HG03469 (cell line): ENCODE data around the gene C11orf98.
"Not testable (repeated sequence)": the region's sequence is repeated elsewhere in the genome, so short reads cannot be mapped to it uniquely, and the experiment has no call there.

Experiments used
- ATAC-seq: cut with Tn5 transposase; IDR thresholded peaks from one replicate; pipeline ENCODE4 v1.9.1; 2021; ENCODE audit warnings: mild to moderate bottlenecking, moderate library complexity, moderate number of reproducible peaks; ENCODE audit not compliant: unreplicated experiment

Gene C11orf98

GRCh38 chr11:62654297-62654696 is 10.7 kb downstream of the C11orf98 start:
- ATAC-seq: no peak

- ATAC-seq: no peak
These were observed 12.6 kb downstream of the C11orf98 start for GRCh38 chr11:62652161-62653006.

DNA sequence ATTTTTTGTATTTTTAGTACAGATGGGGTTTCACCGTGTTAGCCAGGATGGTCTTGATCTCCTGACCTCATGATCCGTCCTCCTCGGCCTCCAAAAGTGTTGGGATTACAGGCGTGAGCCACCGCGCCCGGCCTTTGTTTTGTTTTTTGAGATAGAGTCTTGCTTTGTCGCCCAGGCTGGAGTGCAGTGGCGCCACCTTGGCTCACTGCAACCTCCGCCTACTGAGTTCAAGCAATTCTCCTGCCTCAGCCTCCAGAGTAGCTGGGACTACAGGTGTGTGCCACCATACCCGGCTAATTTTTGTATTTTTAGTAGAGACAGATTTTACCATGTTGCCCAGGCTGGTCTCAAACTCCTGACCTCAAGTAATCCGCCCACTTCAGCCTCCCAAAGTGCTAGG is 14.7 kb downstream of the C11orf98 start:
- ATAC-seq: not testable (repeated sequence)

- ATAC-seq: no peak
These were observed 15.5 kb downstream of the C11orf98 start for GRCh38 chr11:62649486-62649885.

DNA sequence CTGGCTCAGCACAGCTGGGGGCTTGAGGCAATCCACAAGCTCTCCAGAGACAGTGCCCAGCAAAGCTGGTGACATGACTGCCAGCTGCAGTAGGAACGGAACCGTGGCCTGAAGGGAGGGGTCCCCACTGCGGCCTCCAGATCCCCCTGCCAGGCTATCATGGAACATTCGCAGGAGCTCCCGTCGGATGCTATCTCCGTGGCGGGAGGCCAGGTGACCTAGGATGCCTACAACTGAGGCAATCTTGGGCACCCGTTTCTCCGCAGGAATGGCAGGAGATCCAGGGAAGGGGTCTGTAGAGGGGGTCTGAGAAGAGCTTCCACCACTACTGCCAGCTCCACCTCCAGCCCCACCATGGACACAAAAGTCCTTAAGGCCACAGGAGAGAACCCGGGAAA is 16.0 kb downstream of the C11orf98 start:
- no peak for ATAC-seq

- no peak for ATAC-seq
These were observed 16.6 kb downstream of the C11orf98 start for GRCh38 chr11:62648185-62648966.

- ATAC-seq: no peak
These were observed 17.4 kb downstream of the C11orf98 start for GRCh38 chr11:62647609-62648005.

DNA sequence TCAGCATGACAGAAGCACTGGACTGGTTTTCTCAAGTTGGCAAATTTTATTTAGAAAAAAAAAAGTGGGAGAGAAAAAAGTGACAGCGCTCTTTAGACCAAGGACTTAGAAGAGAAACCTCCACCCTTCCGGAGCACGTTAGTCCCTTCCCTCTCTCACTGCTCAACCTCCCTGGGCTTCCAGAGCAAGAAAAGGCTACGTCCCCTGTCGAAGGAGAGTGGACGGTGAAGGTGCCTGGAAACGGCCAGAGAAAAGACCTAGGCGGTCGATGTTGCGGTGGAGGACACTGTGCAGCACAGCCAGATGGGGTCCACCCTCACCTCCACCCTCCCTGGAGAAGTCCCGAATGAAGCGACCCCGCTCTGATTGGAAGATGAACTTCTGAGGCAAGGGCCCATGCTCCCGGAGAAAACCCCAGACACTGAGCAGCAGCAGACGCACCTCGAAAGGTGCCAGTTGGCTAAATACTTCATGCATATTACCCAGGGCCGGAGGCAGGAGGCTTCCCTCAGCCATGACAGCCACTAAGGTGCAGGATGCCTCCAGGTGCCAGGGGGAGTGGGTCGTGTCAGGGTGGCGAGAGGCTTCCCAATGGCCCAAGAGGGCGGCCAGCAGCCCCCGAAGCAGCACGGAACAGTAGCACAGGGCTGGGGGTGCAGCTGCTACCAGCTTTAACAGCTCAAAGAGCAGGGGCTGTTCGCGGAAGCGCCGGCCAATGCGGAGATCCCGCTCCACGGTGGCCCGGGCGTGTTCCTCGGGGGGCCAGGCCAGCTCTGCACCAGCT is 18.0 kb downstream of the C11orf98 start:
- no peak for ATAC-seq

- ATAC-seq: peak; percentile 68
These were observed 18.8 kb downstream of the C11orf98 start, which contains the start of gene GANAB for GRCh38 chr11:62645946-62646824. Gene GANAB (minus strand): TSS chr11:62646613. CDS start chr11:62646599, 14 bp downstream.

DNA sequence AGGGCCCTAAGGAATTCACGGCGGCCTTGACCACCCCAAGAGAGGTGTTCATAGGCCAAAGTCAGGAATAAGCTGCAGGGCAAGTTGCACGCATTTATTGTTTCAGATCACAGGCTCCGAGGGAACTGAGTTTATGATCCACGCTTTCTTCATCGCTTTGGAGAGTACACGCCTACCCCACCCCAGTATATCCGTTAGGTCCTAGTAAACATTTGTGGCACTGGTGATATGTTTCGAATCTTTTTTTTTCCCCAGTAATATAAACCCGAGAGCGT is 19.4 kb downstream of the C11orf98 start:
- ATAC-seq: no peak

GRCh38 chr11:62644220-62644619 is 20.8 kb downstream of the C11orf98 start:
- no peak for ATAC-seq

GRCh38 chr11:62632492-62632891 is 32.5 kb downstream of the C11orf98 start:
- no peak for ATAC-seq

DNA sequence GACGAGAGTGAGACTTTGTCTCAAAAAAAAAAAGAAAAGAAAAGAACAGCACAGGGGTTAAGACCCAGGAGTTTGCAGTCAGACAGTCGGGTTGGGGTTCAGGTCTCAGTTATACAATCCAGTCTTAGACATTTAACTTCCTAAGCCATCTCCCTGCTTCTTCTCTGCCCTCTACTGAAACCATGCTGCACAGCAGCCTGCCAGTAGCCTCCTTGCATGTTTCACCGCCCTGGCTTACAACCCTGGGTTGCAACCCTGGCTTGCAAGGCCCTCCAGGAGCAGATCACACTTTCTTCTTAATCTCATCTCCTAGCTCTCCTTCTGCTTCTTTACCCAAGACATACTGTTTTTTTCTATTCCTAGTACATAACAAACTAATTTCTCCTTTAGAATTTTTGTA is 37.3 kb downstream of the C11orf98 start:
- ATAC-seq: no peak

DNA sequence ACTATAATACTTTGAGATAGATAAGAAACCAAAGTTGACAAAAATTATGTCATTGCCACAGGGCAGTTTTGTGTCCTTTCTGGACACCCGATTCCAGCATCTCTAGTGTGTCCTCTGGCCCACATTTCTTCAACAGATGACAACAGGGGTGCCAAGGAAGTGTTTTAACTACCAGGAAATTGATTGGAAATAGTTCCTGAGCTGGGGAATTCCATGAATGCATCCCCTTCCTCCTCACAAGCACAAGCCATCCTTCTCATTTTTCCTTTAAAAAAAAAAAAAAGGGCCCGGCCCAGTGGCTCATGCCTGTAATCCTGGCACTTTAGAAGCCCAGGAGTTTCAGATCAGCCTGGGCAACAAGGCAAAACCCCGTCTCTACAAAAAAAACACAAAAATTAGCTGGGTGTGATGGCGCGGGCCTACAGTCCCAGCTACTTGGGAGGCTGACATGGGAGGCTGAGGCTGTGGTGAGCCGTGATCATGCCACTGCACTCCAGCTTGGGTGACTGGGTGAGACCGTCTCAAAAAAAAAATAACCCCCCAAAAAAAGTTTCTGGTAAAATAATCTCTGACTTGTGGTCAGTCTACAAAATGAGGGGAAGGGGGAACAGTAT is 42.4 kb downstream of the C11orf98 start:
- ATAC-seq: no peak

DNA sequence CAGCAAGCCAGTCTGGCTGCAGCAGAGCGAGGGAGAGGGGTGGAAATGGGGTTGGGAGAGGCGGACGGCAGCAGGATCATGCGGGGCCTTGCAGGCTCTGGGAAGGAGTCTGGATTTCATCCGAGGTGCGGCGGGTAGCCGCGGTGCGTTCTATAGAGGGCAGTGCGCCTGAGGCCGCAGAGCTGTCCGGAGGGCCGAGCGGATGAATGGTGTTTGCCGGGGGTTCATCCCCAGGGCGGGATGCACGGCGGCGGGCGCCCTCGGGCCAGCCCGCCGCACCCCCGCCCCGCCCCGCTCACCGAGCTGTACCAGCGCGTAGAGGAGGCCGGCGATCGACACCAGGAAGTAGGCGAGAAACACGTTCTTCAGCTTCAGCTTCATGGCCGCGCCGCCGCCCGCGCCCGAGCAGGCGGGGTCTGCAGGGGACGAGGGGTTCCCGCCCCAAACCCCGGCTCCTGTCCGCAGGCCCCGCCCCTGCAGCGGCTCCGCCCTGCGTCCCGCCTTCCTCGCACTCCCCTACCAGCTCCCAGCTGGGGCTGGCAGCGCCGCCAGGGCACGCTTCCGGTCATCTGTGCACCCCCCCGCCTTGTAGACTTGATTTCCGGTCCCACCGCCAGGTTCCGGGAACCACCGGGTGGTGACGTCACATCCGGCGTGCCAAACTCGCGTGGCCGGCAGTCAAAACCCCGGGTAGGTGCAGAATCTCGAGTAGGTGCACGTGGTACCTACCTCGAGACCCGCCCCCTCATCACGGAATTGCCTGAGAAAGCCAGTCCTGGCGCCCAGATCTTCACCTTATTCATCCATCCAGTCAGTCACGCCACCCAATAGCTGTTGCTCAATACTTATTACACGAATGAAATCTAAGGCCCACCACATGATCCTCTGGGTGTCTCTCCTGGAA is 43.2 kb downstream of the C11orf98 start, which contains the start of gene B3GAT3:
B3GAT3 (minus strand) TSS at position 420 of the 904 bp plus-strand sequence; CDS start at position 381, 39 bp downstream.
- peak; percentile 84 for ATAC-seq

GRCh38 chr11:62621027-62621566 is 43.9 kb downstream of the C11orf98 start:
- no peak for ATAC-seq

- not testable (repeated sequence) for ATAC-seq
These were observed 48.1 kb downstream of the C11orf98 start for GRCh38 chr11:62616957-62617356.

DNA sequence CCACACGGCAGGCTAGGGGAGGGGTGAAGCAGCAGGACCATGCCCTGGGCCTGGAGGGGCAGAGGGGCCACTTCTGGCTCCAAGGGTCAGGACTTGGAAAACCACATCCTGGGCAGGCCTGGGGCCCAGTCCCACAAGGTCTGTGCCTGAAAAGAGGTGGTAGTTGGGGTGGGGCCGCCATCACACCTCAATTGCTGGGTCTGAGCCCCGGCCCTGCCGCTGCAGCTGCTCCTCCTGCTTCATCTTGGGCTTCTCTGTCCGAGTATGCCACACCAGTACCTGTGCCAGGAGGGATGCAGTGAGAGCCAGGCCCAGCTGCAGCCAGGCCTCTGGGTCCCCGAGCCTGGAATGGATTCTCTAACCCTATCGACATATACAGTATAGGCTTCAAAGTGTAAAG is 49.5 kb downstream of the C11orf98 start:
- ATAC-seq: no peak
